IPS-11a (cell line): ENCODE results near the gene SLC30A7.
"Not testable (repeated sequence)": the region's sequence is repeated elsewhere in the genome, so short reads cannot be mapped to it uniquely, and the experiment has no call there.

Source experiments
- H3K4me3 ChIP-seq: one replicate; pipeline ENCODE4 v1.5.1; 2013; ENCODE audit warnings: low read depth, low read length, control low read depth

Gene SLC30A7

GRCh38 chr1:100889869-100890482 lies 5.9 kb upstream of the SLC30A7 start:
- not testable (repeated sequence) for H3K4me3 ChIP-seq

GRCh38 chr1:100891380-100891779 lies 4.5 kb upstream of the SLC30A7 start:
- no peak overlapping the region for H3K4me3 ChIP-seq

- H3K4me3 ChIP-seq, result no peak overlapping the region
Observed at GRCh38 chr1:100892554-100892953, 3.3 kb upstream of the SLC30A7 start.

- peak overlapping the region; percentile 91 for H3K4me3 ChIP-seq
Observed at GRCh38 chr1:100893718-100894117, 2.2 kb upstream of the SLC30A7 start.

GRCh38 chr1:100894603-100895539 lies 1.0 kb upstream of the SLC30A7 start, which contains the start of gene EXTL2:
Gene EXTL2 (minus strand): TSS chr1:100894842. CDS start chr1:100888757, 6,085 bp downstream.
- peak within 1 kb of the TSS; percentile 91 for H3K4me3 ChIP-seq

- peak overlapping the region; percentile 91 for H3K4me3 ChIP-seq
Observed at GRCh38 chr1:100896481-100896982, 642 bp downstream of the SLC30A7 start.

GRCh38 chr1:100902365-100902764 lies 6.5 kb downstream of the SLC30A7 start:
- H3K4me3 ChIP-seq, result no peak overlapping the region

GRCh38 chr1:100903777-100904176 lies 7.9 kb downstream of the SLC30A7 start:
- H3K4me3 ChIP-seq, result no peak overlapping the region

- no peak overlapping the region for H3K4me3 ChIP-seq
Observed at GRCh38 chr1:100904528-100904927, 8.6 kb downstream of the SLC30A7 start.

GRCh38 chr1:100905181-100905580 lies 9.3 kb downstream of the SLC30A7 start:
- no peak overlapping the region for H3K4me3 ChIP-seq

- no peak overlapping the region for H3K4me3 ChIP-seq
Observed at GRCh38 chr1:100907887-100908286, 12.0 kb downstream of the SLC30A7 start.

GRCh38 chr1:100909018-100909417 lies 13.1 kb downstream of the SLC30A7 start:
- H3K4me3 ChIP-seq, result no peak overlapping the region

- H3K4me3 ChIP-seq, result no peak overlapping the region
Observed at GRCh38 chr1:100912019-100912418, 16.1 kb downstream of the SLC30A7 start.

- no peak overlapping the region for H3K4me3 ChIP-seq
Observed at GRCh38 chr1:100921110-100921706, 25.3 kb downstream of the SLC30A7 start.

GRCh38 chr1:100924212-100924611 lies 28.3 kb downstream of the SLC30A7 start:
- H3K4me3 ChIP-seq, result no peak overlapping the region

- no peak overlapping the region for H3K4me3 ChIP-seq
Observed at GRCh38 chr1:100924991-100925390, 29.1 kb downstream of the SLC30A7 start.

- no peak overlapping the region for H3K4me3 ChIP-seq
Observed at GRCh38 chr1:100926240-100926639, 30.4 kb downstream of the SLC30A7 start.

- H3K4me3 ChIP-seq, result no peak overlapping the region
Observed at GRCh38 chr1:100927276-100927675, 31.4 kb downstream of the SLC30A7 start.

- H3K4me3 ChIP-seq, result no peak overlapping the region
Observed at GRCh38 chr1:100928128-100928527, 32.2 kb downstream of the SLC30A7 start.

- no peak overlapping the region for H3K4me3 ChIP-seq
Observed at GRCh38 chr1:100930494-100930893, 34.6 kb downstream of the SLC30A7 start.

- no peak overlapping the region for H3K4me3 ChIP-seq
Observed at GRCh38 chr1:100931716-100932115, 35.8 kb downstream of the SLC30A7 start.
